A204.1 (cell line): ENCODE measurements around the gene ACOT8.

Experiments
- FAIRE-seq: peaks from 2 replicates; lab custom pipeline; 2012; peaks lifted over from hg19 to GRCh38; lab: Jason Lieb, UNC

Gene ACOT8

GRCh38 chr20:45792317-45793118 is 64.7 kb downstream of the ACOT8 start:
- no peak for FAIRE-seq
